GM21526 (cell line): ENCODE data around the gene HTR4.
"Not testable (repeated sequence)": the region's sequence is repeated elsewhere in the genome, so short reads cannot be mapped to it uniquely, and the experiment has no call there.

Experiments
- ATAC-seq: cut with Tn5 transposase; IDR thresholded peaks from one replicate; pipeline ENCODE4 v1.9.1; 2021; ENCODE audit warnings: moderate library complexity; ENCODE audit not compliant: unreplicated experiment, low FRiP score

The HTR4 gene, protein sequence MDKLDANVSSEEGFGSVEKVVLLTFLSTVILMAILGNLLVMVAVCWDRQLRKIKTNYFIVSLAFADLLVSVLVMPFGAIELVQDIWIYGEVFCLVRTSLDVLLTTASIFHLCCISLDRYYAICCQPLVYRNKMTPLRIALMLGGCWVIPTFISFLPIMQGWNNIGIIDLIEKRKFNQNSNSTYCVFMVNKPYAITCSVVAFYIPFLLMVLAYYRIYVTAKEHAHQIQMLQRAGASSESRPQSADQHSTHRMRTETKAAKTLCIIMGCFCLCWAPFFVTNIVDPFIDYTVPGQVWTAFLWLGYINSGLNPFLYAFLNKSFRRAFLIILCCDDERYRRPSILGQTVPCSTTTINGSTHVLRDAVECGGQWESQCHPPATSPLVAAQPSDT

DNA sequence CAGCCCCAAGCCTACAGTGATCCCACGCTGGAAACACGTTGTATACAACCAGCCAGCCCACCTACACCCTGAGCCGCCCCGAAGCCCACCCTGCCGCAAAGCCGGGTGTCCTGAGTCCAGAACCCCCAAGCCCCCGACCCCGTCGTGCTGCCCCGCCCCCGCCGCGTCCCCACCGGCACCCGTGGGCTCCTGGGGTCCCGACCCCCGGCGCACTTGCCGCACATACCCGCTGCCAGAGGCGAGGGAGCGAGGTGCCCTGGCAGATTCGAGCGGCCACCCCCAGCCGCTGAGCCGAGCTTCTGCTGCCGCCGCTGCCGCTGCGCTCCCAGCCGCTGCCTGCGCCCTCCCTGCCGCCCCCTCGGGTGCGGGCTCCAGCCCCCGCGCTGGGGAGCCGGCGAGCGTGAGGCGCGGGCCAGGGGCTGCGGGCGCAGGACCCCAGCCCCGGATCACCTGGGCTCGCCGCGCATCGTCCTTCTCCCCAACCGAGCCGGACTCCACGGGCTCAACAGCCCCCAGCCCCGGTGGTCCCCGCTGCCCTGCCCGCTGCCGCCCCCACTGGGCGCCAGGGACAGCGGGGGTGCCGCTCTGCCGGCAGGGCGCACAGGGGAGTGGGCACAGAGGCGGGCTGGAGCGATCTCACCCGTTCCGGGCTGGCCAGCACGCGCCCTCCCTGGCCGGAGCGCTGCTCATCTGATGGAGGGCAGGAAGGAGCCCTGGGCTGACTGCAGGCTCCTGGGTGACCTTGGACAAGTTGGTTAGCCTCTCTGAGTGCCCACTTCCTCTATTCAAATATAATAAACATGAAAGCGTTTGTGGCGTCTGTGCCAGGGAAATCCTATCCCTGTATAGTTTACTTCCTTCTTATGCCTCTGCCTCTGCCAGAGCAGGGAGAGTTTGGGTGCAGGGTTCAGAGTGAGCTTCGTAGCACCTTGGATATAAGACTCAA, at the start of gene HTR4:
Gene HTR4 (minus strand): TSS at position 692 of the 946 bp plus-strand sequence. CDS start 17,513 bp downstream, outside the sequence.
- no peak for ATAC-seq

DNA sequence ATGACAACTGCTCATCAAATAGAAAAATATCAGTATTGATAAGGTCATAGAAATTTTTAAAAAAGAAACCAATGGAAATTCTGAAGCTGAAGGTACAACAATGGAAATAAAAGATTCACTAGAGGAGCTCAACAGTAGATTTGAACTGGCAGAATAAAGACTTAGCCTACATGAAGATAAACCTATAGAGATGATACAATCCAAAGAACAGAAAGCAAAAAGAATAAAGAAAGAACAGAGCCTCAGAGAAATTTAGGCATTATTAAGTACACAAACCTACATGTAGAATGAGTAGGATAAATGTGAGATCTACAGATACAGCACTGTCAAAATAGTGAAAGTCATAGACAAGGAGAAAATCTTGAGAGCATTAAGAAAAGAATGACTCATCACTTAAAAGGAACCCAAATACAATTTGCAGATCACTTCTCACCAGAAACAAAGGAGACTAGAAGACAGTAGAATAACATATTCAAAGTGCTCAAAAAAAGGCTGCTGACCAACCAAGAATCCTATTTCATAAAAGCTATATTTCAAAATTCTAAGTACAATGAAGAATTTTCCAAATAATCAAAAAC, 47.8 kb upstream of the HTR4 start:
- ATAC-seq: no peak

DNA sequence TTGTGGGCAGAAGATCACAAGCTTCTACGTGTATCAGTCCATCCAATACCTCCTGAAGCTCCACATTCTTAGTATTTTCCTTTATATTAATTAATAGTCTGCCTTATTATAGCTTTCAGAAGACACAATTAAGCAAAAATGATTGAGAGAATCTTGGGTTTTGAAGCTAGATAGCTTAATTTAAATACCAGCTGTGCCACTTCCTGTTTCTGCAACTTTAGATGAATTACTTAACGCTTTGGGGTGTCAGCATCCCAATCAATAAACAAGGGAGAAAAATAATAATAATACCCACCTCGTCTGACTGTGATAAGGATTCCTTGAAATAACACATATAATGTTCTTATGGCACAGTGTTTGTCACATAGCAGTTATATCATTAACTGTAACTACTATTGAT, 44.7 kb upstream of the HTR4 start:
- no peak for ATAC-seq

DNA sequence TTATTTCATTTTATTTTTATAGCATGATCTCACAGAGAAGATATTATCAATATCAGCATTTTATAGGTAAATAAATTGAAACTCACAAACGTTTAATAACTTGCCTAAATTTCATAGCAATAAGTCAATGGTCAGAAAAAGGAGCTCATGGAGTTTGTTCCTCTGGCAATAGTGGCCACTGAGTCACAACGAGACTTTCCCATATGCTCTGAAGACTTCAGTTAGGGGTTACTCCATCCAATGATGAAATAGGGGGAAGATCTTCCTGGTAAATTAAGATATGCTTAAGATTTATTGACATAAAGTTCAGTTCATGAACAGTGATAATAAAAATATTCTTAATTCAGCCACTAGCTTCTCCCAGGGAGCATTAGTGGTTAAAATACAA, 43.5 kb upstream of the HTR4 start:
- no peak for ATAC-seq

DNA sequence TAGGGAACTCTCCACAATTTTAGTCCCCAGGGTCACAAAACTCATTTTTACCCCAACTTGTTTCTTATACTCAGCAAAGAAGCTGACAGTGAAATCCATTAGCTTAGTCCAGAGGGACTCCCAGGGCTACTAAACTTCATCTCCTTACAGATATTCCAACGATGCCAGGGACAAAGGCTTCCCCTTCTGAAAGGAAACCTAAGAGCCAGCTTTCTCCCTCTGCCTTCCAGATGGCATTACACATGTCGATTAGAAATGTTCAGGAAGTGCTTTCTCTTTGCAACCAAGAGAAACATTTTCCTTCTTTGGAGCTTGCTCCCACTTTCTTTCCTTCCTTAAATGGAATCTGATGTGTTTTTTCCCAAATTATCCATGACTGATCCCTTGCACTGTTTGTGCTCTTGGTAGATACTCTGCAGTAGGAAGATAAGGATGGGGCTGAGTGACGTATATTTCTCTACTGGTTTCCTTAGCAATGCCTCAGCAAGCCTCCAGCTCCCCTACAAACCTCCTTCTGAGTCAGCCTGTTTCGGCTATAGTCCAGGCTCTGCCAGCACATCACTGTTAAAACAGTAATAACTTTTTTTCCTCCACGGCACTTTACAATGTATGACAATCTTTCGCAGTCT, 43.0 kb upstream of the HTR4 start:
- ATAC-seq: no peak

DNA sequence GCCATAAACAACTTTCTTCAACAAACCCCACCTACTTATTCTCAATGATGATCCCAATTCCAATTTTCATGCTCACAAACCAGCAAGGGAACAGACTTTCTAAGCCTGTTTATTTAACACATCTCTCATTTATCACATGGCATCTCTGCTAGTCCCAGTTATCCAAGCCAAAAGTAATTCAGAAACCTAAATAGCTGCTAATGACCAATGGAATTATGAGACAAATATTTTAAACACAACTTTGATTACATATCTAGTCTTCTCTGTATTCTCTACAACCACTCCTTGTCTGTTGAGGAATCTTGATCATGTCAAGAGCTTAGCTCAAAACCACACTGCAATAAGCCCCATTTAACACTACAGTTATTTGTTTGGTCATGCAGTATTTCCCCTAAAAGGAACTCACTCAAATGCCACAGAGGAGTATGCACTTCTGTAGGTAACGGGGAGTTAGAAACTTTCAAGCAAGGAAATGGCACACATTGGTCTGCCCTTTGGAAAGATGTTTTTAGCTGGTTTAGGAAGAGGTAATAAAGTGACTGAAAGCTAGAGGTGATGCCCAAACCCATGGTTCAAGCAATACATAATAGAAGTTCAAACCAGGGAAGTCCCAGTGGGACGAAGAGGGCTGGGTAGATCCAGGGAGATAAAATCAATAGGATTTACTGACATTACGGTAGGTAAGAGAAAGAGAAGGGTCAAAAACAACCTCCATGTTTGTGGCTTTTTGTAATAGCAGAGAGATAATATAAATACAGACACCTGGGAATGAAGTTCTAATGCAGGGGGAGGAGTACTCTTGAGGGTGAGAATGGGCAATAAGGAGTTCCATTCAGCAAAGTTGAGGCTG, 42.1 kb upstream of the HTR4 start:
- no peak for ATAC-seq

DNA sequence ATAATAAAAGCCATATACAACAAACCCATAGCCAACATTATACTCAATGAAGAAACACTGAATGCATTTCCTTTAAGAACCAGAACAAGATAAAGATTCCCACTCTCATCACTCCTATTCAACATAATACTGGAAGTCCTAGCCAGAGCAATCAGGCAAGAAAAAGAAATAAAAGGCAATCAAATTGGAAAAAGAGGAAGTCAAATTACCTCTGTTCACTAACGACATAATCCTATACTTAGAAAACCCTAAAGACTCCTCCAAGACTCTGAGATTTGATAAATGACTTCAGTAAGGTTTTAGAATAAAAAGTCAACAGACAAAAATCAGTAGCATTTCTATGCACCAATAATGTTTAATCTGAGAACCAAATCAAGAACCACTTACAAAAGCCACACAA, 36.6 kb upstream of the HTR4 start:
- no peak for ATAC-seq

DNA sequence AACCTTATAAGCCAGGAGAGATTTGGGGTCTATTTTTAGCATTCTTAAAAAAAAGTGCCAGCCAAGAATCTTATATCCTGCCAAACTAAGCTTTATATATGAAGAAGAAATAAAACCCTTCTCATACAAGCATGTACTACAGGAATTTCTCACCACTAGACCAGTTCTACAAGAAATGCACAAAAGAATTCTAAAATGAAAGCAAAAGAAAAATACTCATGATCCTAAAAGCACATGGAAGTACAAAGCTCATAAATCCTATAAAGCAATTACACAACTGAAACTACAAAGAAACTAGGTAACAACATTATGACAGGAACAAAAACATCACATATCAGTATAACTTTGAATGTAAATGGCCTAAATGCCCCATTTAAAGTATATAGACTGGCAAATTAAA, 34.5 kb upstream of the HTR4 start:
- ATAC-seq: no peak

DNA sequence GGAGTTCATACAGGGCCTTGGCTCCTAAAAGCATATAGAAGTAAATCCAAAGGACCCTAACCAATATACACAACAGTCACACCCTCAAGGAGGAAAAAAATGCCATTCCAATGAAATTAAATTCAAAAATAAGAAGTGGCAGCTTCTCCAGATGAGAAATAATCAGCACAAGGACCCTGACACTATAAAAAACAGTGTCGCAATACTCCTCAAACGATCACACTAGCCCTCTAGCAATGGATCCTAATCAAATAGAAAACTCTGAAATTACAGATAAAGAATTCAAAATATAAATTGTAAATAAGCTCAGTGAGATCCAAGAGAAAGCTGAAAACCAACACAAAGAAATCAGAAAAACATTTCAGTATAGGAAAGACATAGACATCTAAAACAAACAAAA, 33.5 kb upstream of the HTR4 start:
- ATAC-seq: no peak

DNA sequence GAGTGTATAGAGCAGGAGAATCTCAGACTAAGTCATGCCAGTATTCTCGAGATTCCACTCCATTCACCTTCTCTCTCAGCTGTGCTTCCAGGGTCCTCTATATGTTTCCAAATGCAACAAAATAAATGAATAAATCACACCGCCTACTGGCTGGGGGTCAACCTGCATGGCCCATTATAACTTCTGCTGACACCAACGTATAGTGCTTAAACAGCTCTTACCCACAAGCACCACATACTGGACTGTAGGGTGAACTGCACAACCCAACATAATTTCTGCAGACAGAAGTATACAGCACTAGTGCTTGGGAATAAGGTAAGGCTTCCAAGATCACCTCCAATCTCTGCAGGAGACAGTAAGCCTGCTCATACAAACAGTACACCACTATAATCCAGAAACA, 33.1 kb upstream of the HTR4 start:
- peak; percentile 100 for ATAC-seq

DNA sequence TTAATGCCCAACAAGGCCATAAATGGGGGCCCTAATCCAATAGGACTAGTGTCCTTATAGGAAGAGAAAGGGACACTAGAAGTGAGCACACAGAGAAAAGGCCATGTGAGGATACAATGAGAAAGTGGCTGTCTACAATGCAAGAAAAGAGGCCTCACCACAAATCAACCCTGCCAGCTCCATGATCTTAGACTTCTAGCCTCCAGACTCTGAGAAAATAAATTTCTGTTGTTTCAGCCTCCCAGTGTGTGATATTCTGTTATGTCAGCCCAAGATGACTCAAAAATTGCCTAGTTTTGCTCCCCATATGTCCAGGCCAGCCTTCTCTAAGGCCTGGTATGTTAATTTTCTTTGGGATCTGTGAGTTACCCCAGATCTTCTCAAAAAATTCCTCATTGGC, 32.3 kb upstream of the HTR4 start:
- no peak for ATAC-seq

DNA sequence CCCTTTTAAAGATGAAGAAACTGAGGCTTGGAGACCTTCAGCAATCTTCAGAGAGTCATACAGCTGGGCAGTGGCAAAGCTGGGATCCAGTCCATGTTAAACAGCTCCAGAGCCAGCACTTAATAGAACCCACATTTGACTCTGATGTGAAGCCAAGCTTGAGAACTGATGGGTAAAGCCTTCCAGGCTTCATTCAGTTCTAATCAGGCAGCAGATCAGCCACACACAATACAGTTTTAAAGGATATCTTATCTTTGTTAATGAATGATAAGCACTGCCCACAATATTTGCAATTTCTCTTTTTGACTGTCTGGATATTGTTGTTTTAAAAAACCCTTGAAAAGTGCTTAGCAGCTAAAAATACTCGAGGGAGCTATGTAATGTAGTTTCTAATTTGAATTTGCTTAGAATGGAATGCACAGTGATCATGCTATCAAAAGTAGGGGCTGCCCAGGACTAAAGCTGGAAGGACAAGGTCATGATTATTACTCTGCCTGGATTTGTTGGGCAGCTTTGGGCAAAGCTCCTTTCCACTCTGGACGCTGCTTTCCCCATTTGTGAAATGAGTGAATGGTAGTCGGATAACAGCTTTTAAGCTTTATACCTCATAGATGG, 31.3 kb upstream of the HTR4 start:
- ATAC-seq: no peak

DNA sequence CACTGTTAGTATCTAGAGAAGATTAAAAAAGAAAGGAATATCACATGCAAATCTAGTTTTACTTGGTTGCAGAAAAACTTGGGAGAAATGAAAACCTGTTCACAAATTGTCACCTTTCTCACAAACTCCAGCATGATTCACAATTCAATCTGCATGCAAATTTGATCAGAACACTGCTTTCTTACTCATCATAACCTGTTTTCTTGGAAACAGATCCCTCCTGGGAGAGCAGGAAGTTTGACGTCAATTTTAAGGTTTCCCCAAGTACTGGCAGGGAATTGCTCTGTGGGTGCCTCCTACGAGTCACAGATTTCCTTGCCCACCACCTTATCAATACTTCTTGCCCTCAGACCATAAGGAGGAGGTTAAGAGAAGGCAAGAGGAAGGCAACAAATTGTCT, 30.2 kb upstream of the HTR4 start:
- no peak for ATAC-seq

DNA sequence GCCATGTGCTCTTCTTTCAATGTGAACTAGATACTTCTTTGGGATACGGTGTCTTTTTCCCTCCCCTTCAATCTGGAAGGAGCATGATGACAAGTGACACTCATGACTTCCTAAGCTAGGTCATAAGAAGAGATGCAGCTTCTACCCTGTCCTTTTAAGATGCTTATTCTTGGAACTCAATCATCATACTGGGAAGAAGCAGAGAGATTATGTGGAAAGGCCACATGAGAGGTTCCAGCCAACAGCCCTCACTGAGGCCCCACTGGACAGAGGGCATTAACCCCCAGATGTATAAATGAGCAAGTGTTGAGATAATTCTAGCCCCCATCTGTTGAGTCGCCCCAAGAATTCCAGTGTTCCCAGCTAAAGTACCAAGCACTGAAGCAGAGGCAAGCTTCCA, 29.3 kb upstream of the HTR4 start:
- ATAC-seq: no peak

DNA sequence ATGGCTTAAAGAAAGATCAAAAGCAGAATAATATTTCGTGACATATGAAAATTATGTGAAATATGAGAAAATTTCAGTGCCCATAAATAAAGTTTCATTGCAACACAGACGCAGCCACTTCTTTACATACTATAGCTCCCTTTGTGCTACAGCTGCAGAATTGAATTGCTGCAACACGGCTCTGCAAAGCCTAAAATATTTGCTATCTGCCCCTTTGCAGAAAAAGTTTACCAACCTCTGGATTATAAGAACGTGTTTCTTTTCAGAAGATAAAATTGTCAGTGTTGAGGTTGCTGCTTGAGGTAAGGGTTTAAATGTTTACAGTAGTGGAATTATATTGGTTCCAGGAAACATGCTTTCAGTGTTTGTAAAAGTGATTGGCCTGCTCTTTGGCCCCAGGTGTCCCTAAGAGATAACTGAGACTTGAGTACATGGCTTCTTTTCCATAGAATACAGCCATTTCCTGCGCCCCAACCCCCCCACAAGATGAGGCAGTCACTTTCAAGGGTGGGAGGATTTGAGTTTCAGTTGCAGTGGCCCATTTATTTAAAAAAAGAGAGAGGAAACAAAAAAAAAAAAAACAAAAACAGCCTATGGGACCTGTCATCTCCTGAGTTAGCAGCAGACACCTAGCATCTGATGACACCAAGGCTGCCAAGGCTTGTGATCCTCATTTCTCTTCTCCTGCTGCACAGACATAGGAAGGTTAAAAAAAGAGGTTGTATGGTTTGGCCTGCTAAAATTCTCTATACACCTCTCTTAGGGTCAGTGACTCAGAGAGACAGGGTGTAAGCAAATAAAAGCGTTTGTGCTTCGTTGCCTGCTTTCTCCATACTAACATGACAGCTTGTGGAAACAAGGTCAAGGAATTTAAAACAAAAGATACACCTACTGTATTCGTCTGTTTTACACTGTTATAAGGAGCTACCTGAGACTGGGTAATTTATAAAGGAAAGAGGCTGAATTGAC, 28.0 kb upstream of the HTR4 start:
- no peak for ATAC-seq

DNA sequence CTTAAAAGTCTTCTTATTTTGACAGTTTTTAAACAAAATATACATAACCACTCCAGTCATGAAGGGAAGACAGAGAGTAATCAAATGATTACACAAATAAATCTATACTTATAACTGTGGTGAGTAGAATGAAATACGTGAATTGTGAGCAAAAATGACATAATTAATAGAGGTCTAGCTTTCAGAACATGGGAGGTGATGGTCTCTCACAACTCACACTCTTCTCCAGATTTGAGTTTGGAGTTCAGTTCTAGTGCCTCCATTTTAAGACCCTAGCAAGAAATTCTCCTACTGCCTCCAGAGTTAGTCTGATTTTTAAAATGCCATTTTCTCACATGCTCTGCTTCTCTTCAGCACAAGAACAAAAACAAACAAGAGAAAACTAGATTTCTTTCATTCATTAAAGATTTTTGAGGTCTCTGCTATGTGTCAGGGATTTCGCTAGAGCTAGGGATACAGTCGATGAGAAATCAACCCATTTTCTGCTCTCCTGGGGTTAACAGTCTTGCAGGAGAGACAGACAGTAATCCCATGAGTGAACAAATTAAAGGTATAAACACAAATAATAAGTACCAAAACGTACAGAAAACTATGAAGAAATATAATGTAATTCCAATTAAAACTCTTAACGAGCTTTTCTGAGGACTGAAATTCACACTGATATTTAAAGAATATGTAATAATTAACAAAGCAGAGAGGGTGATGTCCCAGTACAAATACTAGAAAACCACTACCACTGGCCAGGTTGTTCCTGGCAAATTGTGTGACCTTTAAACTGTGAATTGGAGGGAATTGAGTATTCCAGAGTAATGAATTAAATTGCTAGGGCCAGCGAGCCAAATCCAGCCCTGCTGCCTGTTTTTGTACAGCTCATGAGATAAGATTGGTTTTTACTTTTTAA, 27.1 kb upstream of the HTR4 start:
- ATAC-seq: no peak

DNA sequence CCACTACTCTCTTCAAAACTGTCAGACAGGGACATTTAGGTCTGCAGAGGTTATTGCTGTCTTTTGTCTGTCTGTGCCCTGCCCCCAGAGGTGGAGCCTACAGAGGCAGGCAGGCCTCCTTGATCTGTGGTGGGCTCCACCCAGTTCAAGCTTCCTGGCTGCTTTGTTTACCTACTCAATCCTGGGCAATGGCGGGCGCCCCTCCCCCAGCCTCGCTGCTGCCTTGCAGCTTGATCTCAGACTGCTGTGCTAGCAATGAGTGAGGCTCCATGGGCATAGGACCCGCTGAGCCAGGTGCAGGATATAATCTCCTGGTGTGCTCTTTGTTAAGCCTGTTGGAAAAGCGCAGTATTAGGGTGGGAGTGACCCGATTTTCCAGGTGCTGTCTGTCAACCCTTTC, 19.4 kb upstream of the HTR4 start:
- ATAC-seq: not testable (repeated sequence)
